GM20000 (cell line): ENCODE data around the gene FBXO5.
"Not testable (repeated sequence)": the region's sequence is repeated elsewhere in the genome, so short reads cannot be mapped to it uniquely, and the experiment has no call there.

Experiments used
- DNase-seq: peaks from one replicate; pipeline ENCODE4 v3.0.0; 2012; ENCODE audit warnings: low spot score
- TF ChIP-seq, protein P1 (sequence below): IDR thresholded peaks from 2 replicates; pipeline ENCODE4 v1.5.1; 2012; ENCODE audit warnings: mild to moderate bottlenecking, control low read depth; ENCODE audit errors: extremely low read depth, missing control alignments

Gene FBXO5

DNA sequence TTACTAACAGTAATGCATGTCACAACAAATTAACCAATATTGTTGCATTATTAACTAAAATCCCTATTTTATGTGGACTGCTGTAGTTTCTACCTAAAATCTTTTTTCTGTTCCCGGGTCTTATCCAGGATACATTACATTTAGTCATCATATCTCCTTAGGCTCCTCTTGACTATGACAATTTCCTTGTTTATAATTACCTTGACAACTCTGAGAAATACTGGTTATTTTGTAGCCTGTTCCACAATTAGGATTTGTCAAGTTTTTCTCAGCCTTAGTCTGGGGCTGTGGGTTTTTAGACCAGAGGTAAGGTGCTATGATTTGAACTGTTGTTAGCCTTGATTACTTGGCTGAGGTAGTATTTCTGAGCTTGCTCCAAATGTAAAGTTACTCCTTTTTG, 3.7 kb downstream of the FBXO5 start:
- TF ChIP-seq, protein P1, sequence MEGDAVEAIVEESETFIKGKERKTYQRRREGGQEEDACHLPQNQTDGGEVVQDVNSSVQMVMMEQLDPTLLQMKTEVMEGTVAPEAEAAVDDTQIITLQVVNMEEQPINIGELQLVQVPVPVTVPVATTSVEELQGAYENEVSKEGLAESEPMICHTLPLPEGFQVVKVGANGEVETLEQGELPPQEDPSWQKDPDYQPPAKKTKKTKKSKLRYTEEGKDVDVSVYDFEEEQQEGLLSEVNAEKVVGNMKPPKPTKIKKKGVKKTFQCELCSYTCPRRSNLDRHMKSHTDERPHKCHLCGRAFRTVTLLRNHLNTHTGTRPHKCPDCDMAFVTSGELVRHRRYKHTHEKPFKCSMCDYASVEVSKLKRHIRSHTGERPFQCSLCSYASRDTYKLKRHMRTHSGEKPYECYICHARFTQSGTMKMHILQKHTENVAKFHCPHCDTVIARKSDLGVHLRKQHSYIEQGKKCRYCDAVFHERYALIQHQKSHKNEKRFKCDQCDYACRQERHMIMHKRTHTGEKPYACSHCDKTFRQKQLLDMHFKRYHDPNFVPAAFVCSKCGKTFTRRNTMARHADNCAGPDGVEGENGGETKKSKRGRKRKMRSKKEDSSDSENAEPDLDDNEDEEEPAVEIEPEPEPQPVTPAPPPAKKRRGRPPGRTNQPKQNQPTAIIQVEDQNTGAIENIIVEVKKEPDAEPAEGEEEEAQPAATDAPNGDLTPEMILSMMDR: no peak
- no peak for DNase-seq

DNA sequence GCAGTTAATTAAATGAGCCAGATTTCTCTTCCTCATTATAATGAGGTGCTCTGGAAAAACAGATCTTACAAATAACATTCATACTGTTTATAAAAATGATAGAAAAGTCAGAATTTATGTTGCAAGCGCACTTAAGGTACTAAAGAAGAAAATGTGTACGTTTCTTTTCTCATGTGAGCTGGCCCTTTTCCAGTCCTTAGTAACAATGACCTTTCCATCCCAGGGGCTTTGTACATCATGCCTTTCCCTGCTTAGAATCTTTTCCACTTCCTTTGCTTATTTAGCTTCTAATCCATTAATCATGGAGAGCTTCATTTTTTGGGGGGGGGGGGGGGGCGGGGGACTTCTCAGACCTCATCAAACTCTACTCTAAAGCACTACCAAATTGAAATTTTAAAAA, 4.8 kb downstream of the FBXO5 start:
- TF ChIP-seq, protein P1: no peak
- DNase-seq: no peak

GRCh38 chr6:152977556-152977955, 5.3 kb downstream of the FBXO5 start:
- no peak for DNase-seq
- TF ChIP-seq, protein P1: no peak

- no peak for DNase-seq
- TF ChIP-seq, protein P1: no peak
Observed at GRCh38 chr6:152976749-152977148, 6.1 kb downstream of the FBXO5 start.

DNA sequence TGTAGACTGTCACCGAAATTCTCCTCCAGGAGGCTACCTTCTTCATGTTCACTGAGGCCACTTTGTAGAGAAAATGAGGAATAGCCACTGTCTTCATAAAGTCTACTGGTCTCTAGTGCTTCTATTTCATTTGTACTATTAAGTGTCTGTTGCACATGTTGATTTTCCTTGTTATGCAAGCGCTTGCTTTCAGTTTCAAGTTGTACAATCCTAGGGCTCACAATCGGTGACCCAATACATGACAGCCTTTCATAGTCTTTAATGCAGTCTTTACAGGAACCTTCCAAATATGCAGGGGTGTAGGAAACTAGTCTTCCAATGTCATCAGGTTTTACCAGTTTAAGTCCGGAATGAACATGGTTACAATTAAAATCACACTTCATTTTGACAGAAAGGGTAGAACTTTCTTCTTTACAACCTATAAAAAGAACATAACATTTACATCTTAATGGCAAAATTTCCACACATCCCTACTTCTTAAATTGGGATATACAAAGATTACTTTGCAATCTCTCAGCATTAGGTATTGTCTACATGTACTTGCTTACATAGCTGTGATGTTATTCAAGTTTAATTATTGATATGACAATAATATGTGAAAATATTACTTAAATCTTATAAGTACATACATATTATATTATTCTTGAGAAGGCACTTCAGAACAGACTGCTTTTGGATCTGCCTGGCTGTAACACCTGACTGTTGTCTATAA, 7.5 kb downstream of the FBXO5 start:
- no peak for DNase-seq
- TF ChIP-seq, protein P1: no peak

DNA sequence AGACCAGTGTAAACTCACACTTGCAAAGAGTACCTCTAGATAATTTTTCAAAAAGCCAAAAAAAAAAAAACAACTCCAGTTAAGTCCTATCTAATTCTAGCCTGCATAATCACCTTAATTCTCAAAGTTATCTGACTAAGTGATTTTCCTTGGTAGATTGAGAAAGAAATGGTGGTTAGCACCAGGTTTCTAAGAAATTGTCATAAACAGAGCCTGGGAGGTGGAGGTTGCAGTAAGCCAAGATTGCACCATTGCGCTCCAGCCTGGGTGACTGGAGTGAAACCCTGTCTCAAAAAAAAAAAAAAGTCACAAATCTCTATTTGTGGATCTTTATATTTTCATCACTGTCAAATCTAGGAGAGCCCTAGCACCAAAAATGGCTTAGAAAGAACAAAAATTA, 8.9 kb downstream of the FBXO5 start:
- DNase-seq: no peak
- TF ChIP-seq, protein P1: no peak

GRCh38 chr6:152969688-152970418, 13.0 kb downstream of the FBXO5 start:
- no peak for DNase-seq
- TF ChIP-seq, protein P1: no peak

GRCh38 chr6:152966168-152966894, 16.5 kb downstream of the FBXO5 start:
- DNase-seq: not testable (repeated sequence)
